Renal cortex interstitium (tissue), 11 donors: ENCODE data around the gene MBP. TPM values are rescaled to one million over a fixed set of nuclear protein-coding genes. Genes with fewer than 3 reads are reported as not detected.
"Not testable (repeated sequence)": the region's sequence is repeated elsewhere in the genome, so short reads cannot be mapped to it uniquely, and the experiment has no call there.

ENCODE experiments used
- DNase-seq, 11 donors: peaks; one replicate each; pipeline ENCODE4 v3.0.0-alpha.2; 2013; ENCODE audit warnings: low read depth in 9 of 11, low spot score in 4 of 11; ENCODE audit errors: extremely low read depth in 1 of 11
- polyA plus RNA-seq, 3 donors: library from polyadenylated mRNA; unstranded; fragments of 120-200 nt; gene quantifications; one replicate each; pipeline ENCODE4 v1.2.1, GENCODE V29; 2013; ENCODE audit not compliant: insufficient read length in 3 of 3

Gene MBP
- polyA plus RNA-seq, 3 donors: 16.9 to 18.5 (median 17.0) TPM

- not testable (repeated sequence) for DNase-seq
Measured at GRCh38 chr18:76990343-76991020, 142.1 kb downstream of the MBP start.

- DNase-seq: no peak
Measured at GRCh38 chr18:76989647-76990190, 142.9 kb downstream of the MBP start.

- DNase-seq: no peak
Measured at GRCh38 chr18:76988827-76989646, 143.5 kb downstream of the MBP start.

DNA sequence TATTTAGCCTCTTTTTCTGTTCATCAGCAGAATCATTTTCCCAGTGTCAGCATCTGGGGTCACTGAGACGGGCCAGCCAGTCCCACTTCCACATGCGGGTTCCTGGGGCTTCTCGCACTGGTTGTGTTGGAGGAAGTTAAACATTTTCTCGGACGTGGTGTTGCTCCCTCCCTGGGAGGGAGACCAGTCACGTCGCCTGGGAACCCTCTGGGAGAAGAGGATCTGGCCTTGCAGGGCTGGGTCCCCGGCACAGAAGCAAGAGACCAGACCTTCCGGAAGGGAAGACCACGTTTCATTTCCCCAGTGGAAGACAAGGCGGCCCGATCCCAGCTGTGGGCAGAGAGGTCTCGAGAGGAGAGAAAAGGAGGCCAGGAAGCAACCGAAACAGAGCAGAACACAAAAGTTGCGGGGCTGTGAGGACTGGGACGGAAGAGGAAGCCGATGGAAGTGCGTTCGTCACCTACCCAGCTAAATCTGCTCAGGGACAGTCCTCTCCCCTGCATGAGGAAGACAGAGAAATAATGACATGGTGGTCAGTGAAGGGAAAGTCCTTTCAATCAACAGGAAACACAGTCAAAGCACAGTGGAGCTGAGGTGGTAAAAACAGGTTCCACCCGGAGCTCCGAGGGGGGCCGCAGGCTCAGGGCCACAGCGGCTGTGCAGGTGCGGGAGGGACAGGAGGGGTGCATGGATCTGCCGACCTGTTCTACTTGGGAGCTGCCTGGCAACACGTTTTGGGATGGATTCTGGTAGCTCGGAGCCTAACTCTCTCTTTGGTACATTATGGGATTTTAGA is 144.4 kb downstream of the MBP start:
- DNase-seq: no peak

- DNase-seq: no peak
Measured at GRCh38 chr18:76986406-76986805, 146.2 kb downstream of the MBP start.

DNA sequence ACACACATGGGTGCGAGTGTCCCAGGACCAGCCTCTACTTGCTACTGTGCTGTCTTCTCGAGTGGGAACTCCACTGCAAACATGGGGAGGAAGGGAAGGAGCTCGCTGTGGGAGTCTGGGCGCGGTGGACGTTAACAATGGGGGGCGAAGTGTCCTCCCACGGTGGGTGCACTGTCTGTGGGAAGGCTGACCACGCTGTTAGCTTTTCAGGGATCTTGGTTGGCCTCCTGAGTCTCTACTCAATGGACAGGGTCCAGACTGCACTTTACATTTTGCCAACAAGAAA is 146.7 kb downstream of the MBP start:
- no peak for DNase-seq

DNA sequence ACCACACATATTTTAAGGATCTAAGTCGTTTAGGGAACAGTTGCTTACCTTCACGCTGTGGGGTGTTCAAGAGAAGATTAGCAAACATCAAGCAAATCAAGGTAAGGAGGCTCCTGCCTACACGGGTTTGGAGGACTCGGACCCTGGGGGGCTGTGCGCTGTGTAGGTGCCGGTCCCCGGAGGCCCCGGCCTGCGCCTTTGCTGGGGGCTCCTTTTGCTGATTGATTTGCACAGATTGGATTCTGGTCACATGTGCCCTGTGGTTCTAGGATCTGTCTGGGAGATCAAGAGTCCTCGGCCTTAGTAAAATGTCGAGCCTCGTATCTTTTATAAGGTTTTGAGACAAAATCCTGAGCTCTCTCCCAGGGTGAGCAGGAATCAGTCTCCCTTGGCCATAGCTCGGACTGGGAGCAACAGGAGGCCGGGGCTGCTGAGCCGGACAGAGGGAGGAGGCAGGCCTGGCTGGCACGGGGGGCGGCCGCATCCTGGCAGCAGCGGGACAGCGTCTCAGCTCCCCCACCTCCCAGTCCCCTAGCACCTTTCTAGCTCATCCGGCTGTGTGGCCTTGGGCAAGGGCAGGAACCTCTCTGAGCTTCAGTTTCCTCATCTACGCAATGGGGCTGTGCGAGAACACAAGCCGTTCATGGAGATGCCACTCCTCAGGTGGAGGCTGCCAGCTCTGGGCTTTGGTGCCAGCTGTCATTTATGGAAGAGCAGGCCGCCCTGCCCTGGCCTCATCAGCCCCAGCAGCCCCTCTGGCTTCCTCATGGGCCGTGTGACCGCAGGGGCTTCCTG is 147.2 kb downstream of the MBP start:
- DNase-seq: no peak

DNA sequence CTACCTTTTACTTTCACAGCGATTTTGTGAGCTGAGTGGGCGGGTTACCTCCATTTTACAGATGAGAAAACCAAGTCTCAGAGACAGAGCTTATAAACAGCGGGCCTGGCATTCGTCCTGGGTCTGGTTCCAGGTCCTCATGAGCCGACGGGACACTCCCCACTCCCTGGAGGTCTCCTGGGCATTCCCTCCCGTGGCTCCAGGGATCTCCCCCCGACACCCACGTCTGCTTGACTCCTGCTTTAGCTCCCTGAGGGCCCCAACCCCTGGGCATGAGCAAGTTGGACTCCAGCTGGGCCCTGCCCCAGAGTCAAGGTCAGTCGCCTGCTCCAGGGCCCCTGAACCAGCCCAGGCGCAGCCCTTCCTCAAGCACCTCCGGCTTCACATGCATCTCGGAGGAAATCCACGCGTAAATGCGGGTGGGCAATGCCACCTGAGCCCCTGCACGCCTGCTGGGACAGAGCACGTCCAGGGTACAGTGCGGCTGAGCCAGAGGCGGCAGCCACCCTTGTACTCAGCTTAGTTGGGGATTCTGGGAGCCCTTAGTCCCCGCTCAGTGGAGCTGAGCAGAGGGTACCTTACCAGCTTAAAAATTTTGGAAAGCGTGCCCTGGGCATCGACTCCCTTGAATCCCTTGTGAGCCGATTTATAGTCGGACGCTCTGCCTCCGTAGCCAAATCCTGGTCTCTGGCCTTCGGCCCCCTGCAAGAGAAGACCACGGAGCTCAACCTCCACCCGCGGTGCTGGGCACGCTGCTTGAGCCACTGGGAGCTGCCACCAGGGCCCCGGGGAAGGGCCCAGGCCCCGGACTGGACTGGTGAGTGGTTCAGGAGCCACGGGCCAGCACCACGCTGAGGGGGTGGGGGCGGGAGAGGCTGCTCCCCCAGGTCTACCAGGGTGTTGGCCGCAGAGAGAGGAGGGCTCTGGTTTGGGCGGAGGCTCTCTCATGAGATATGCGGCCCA is 148.1 kb downstream of the MBP start:
- DNase-seq: no peak

DNA sequence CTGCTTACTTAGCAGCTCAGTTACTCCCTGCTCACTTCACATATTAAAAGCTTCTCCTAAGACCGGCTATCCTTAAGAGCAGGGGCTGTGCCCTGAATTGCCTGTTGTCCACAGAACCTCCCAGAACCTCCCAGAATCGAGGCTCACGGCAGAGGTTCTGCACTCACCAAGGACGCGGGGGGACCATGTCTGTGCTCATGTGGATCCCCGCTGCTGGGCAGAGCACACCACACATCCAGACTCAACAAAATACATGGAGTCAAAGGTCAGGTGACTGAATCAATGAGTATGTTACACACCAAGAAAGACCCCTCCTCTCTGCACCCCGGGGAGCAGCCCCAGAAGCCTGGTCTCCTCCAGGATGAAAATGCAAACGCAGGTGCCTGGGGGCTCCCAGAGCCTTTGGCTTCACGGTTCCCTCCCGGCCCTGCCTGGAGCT is 149.0 kb downstream of the MBP start:
- no peak for DNase-seq

GRCh38 chr18:76982841-76983583 is 149.6 kb downstream of the MBP start:
- peak in 7 of 11 donors; percentile 63 to 70 (median 68) for DNase-seq

GRCh38 chr18:76982038-76982437 is 150.5 kb downstream of the MBP start:
- DNase-seq: no peak

GRCh38 chr18:76981396-76981968 is 151.1 kb downstream of the MBP start:
- no peak for DNase-seq

DNA sequence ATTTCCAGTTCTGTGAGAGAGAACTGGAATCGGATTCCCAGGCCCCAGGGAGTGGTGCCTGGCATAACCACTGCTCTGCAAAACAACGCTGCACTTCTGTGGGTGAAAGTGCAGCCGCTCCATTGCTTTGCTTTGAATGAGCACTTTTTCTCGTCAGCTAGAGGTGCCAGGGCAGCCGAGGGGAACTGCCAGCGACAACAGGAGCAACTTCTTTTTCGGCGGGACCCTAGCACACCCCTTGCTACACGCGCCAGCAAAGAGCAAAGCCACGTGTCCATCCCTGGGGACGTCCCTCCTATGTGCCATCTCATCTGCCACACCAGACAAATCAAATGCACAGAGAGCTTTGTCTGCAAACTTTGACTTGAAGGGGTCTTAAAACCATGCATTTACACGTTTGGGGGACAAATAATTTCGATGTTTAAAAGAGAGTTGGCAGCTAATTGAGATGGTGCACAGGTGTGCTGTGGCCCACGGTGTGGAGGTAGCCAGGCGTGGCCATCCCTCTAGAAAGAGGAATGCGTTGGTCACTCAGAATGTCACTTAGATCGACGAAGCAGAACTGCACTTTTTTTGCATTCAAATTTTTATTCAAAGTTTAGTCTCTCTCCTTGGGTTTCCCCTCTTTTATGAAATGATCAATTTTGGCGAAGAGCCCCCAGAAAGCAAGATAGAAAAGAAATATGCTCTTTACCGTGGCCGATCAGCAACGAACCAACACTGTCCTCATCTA is 151.8 kb downstream of the MBP start:
- DNase-seq: no peak

GRCh38 chr18:76979906-76980305 is 152.7 kb downstream of the MBP start:
- DNase-seq: no peak

DNA sequence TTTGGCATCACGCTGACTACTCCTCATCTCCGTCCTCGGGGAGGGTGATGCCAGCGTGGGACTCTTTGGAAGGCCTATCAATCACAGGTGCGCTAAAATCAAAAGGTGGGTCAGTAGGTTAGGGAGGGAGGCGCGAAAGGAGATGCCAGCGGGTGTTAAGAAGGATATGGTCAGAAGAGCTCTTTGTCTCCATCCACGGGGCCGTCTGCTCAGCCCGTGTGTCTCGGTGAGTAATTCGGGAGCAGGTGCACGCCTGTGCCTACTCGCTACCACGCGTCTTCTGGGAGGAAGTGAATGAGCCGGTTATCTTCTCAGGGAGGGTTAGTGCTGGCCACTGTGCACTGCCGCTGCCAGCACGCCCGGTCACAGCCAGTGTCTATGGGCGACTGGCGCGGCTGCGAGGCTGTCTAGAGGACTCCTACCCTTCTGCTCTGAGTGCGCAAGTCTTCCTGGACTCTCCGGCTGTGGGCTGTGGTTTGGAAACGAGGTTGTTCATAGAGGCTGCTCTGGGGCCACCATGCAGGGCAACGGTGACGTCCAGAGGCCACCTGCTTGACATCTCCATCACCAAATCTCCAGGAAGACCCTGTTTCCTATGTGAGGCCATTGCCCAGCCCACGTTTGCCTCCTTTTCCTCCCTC is 153.4 kb downstream of the MBP start:
- no peak for DNase-seq

- no peak for DNase-seq
Measured at GRCh38 chr18:76978616-76979015, 154.0 kb downstream of the MBP start.
